Measurements from ENCODE around the gene AIG1.
"Not testable (repeated sequence)": the region's sequence is repeated elsewhere in the genome, so short reads cannot be mapped to it uniquely, and the experiment has no call there.

Gene AIG1

GRCh38 chr6:143241111-143241510 lies 180.4 kb downstream of the AIG1 start:
- H3K4me2 ChIP-seq (ENCODE audit: insufficient read depth, low read length): no peak overlapping the region
- no peak overlapping the region for H3K27ac ChIP-seq (ENCODE audit: low read length)
- H4K20me1 ChIP-seq (ENCODE audit: insufficient read depth, low read length): no peaks in the 10 kb centered on the region
- no peak overlapping the region for H3K4me3 ChIP-seq (ENCODE audit: low read depth in 1 of 2, low read length in 2 of 2)
- H3K79me2 ChIP-seq (ENCODE audit: insufficient read depth, low read length): no peaks in the 10 kb centered on the region
- no peak overlapping the region for H3K9ac ChIP-seq (ENCODE audit: low read depth, low read length)
- no peaks in the 10 kb centered on the region for H3K36me3 ChIP-seq (ENCODE audit: insufficient read depth, low read length)
- ATAC-seq (ENCODE audit: insufficient read depth, low read depth) (no peak), DNase-seq (no peak)
- no peaks in the 10 kb centered on the region for H3K9me3 ChIP-seq (ENCODE audit: insufficient read depth, low read length, severe bottlenecking)
- H2AFZ ChIP-seq (ENCODE audit: low read depth, low read length): no peak overlapping the region
- TF ChIP-seq EZH2 (IDR thresholded peaks at IDR 0.05; ENCODE audit: borderline replicate concordance, low read depth, low read length, severe bottlenecking): no peak
- no peak for TF ChIP-seq CTCF (IDR thresholded peaks at IDR 0.05; ENCODE audit: borderline replicate concordance, extremely low read depth, low read length, poor library complexity, severe bottlenecking)
- no peaks in the 10 kb centered on the region for H3K4me1 ChIP-seq (ENCODE audit: insufficient read depth, low read length)
- no peaks in the 10 kb centered on the region for H3K27me3 ChIP-seq (ENCODE audit: insufficient read depth, low read length, poor library complexity)

GRCh38 chr6:143241911-143242310 lies 181.2 kb downstream of the AIG1 start:
- no peak overlapping the region for H3K4me3 ChIP-seq (ENCODE audit: low read depth in 1 of 2, low read length in 2 of 2)
- no peaks in the 10 kb centered on the region for H3K36me3 ChIP-seq (ENCODE audit: insufficient read depth, low read length)
- H3K4me2 ChIP-seq (ENCODE audit: insufficient read depth, low read length): no peak overlapping the region
- DNase-seq: no peak
- H3K27me3 ChIP-seq (ENCODE audit: insufficient read depth, low read length, poor library complexity): no peaks in the 10 kb centered on the region
- TF ChIP-seq EZH2 (IDR thresholded peaks at IDR 0.05; ENCODE audit: borderline replicate concordance, low read depth, low read length, severe bottlenecking): no peak
- no peak for TF ChIP-seq CTCF (IDR thresholded peaks at IDR 0.05; ENCODE audit: borderline replicate concordance, extremely low read depth, low read length, poor library complexity, severe bottlenecking)
- no peaks in the 10 kb centered on the region for H3K4me1 ChIP-seq (ENCODE audit: insufficient read depth, low read length)
- ATAC-seq (ENCODE audit: insufficient read depth, low read depth): no peak
- H2AFZ ChIP-seq (ENCODE audit: low read depth, low read length): no peak overlapping the region
- H4K20me1 ChIP-seq (ENCODE audit: insufficient read depth, low read length): no peaks in the 10 kb centered on the region
- no peaks in the 10 kb centered on the region for H3K79me2 ChIP-seq (ENCODE audit: insufficient read depth, low read length)
- no peaks in the 10 kb centered on the region for H3K9me3 ChIP-seq (ENCODE audit: insufficient read depth, low read length, severe bottlenecking)
- no peak overlapping the region for H3K9ac ChIP-seq (ENCODE audit: low read depth, low read length)
- no peak overlapping the region for H3K27ac ChIP-seq (ENCODE audit: low read length)

- no peak overlapping the region for H3K4me2 ChIP-seq (ENCODE audit: insufficient read depth, low read length)
- H3K36me3 ChIP-seq (ENCODE audit: insufficient read depth, low read length): no peaks in the 10 kb centered on the region
- no peak overlapping the region for H2AFZ ChIP-seq (ENCODE audit: low read depth, low read length)
- no peaks in the 10 kb centered on the region for H3K4me1 ChIP-seq (ENCODE audit: insufficient read depth, low read length)
- H4K20me1 ChIP-seq (ENCODE audit: insufficient read depth, low read length): no peaks in the 10 kb centered on the region
- no peaks in the 10 kb centered on the region for H3K27me3 ChIP-seq (ENCODE audit: insufficient read depth, low read length, poor library complexity)
- ATAC-seq (ENCODE audit: insufficient read depth, low read depth) (no peak), DNase-seq (no peak)
- H3K4me3 ChIP-seq (ENCODE audit: low read depth in 1 of 2, low read length in 2 of 2): no peak overlapping the region
- no peak overlapping the region for H3K27ac ChIP-seq (ENCODE audit: low read length)
- no peaks in the 10 kb centered on the region for H3K79me2 ChIP-seq (ENCODE audit: insufficient read depth, low read length)
- H3K9ac ChIP-seq (ENCODE audit: low read depth, low read length): no peak overlapping the region
- H3K9me3 ChIP-seq (ENCODE audit: insufficient read depth, low read length, severe bottlenecking): no peaks in the 10 kb centered on the region
- TF ChIP-seq CTCF (IDR thresholded peaks at IDR 0.05; ENCODE audit: borderline replicate concordance, extremely low read depth, low read length, poor library complexity, severe bottlenecking) (no peak), EZH2 (IDR thresholded peaks at IDR 0.05; ENCODE audit: borderline replicate concordance, low read depth, low read length, severe bottlenecking) (no peak)
Measured at GRCh38 chr6:143243786-143244185, 183.1 kb downstream of the AIG1 start.

GRCh38 chr6:143245656-143246055 lies 185.0 kb downstream of the AIG1 start:
- Histone ChIP-seq H3K27ac (ENCODE audit: low read length) (no peak overlapping the region), H3K9ac (ENCODE audit: low read depth, low read length) (no peak overlapping the region), H3K9me3 (ENCODE audit: insufficient read depth, low read length, severe bottlenecking) (no peaks in the 10 kb centered on the region), H4K20me1 (ENCODE audit: insufficient read depth, low read length) (no peaks in the 10 kb centered on the region), H3K79me2 (ENCODE audit: insufficient read depth, low read length) (no peaks in the 10 kb centered on the region), H3K4me3 (ENCODE audit: low read depth in 1 of 2, low read length in 2 of 2) (no peak overlapping the region), H3K4me2 (ENCODE audit: insufficient read depth, low read length) (no peak overlapping the region), H3K4me1 (ENCODE audit: insufficient read depth, low read length) (no peaks in the 10 kb centered on the region), H3K36me3 (ENCODE audit: insufficient read depth, low read length) (no peaks in the 10 kb centered on the region), H2AFZ (ENCODE audit: low read depth, low read length) (no peak overlapping the region), H3K27me3 (ENCODE audit: insufficient read depth, low read length, poor library complexity) (no peaks in the 10 kb centered on the region)
- DNase-seq (no peak), ATAC-seq (ENCODE audit: insufficient read depth, low read depth) (no peak)
- TF ChIP-seq CTCF (IDR thresholded peaks at IDR 0.05; ENCODE audit: borderline replicate concordance, extremely low read depth, low read length, poor library complexity, severe bottlenecking): no peak
- no peak for TF ChIP-seq EZH2 (IDR thresholded peaks at IDR 0.05; ENCODE audit: borderline replicate concordance, low read depth, low read length, severe bottlenecking)

- not testable (repeated sequence) for H4K20me1 ChIP-seq (ENCODE audit: insufficient read depth, low read length); H3K9ac ChIP-seq (ENCODE audit: low read depth, low read length); H2AFZ ChIP-seq (ENCODE audit: low read depth, low read length); H3K36me3 ChIP-seq (ENCODE audit: insufficient read depth, low read length); H3K27ac ChIP-seq (ENCODE audit: low read length); H3K27me3 ChIP-seq (ENCODE audit: insufficient read depth, low read length, poor library complexity); H3K4me3 ChIP-seq (ENCODE audit: low read depth in 1 of 2, low read length in 2 of 2); DNase-seq; H3K4me2 ChIP-seq (ENCODE audit: insufficient read depth, low read length); H3K9me3 ChIP-seq (ENCODE audit: insufficient read depth, low read length, severe bottlenecking); H3K4me1 ChIP-seq (ENCODE audit: insufficient read depth, low read length); H3K79me2 ChIP-seq (ENCODE audit: insufficient read depth, low read length); ATAC-seq (ENCODE audit: insufficient read depth, low read depth)
Measured at GRCh38 chr6:143246166-143246775, 185.6 kb downstream of the AIG1 start.
